Medulla oblongata (tissue), 1 donor: ENCODE results near the gene BNIP1.

Source experiments
- DNase-seq: peaks from one replicate; pipeline ENCODE4 v3.0.0-alpha.2; 2015; ENCODE audit errors: extremely low spot score

Gene BNIP1

GRCh38 chr5:173211284-173211683 lies 67.0 kb downstream of the BNIP1 start:
- no peak for DNase-seq

GRCh38 chr5:173213236-173213933 lies 69.1 kb downstream of the BNIP1 start:
- no peak for DNase-seq
